GM21825 (cell line): ENCODE data around the gene NPAS2.

Source experiments
- ATAC-seq: cut with Tn5 transposase; IDR thresholded peaks from one replicate; pipeline ENCODE4 v1.9.1; 2021; ENCODE audit warnings: mild to moderate bottlenecking, moderate library complexity; ENCODE audit not compliant: unreplicated experiment

Gene NPAS2

GRCh38 chr2:100940240-100940639, 120.3 kb downstream of the NPAS2 start:
- no peak for ATAC-seq

DNA sequence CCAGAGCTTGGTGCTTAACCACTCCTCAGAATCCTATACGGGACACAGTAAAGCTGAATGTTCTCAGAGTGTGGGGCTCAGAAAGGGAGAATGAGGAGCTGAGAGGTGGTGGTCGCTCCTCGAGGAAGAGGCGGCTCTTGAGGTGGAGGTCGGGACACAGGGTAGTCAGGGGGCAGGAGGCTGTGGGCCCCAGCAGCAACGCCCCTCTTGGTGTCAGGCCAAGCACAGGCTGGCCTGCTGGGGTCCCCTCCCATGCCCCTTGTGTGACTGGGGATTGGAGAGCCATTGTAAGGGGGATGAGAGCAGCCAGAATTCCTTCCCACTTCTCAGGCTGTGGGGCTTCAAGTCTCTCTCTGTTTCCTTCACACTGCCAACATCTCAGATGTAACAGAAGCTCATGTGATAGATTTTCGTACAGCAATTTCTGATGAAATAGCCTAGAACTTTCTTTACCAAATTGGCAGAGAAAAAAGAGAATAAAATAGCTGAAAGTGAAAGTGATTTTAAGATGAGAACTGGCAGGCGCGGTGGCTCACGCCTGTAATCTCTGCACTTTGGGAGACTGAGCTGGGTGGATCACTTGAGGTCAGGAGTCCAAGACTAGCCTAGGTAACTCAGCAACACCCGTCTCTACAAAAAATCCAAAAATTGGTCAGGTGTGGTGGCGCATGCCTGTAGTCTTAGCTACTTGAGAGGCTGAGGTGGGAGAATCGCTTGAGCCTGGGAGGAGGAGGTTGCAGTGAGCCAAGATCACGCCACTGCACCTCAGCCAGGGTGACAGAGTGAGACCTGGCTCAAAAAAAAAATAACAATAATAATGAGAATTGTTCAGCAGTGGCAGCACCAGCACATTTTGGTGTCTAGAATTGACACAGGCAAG, 121.1 kb downstream of the NPAS2 start:
- no peak for ATAC-seq

DNA sequence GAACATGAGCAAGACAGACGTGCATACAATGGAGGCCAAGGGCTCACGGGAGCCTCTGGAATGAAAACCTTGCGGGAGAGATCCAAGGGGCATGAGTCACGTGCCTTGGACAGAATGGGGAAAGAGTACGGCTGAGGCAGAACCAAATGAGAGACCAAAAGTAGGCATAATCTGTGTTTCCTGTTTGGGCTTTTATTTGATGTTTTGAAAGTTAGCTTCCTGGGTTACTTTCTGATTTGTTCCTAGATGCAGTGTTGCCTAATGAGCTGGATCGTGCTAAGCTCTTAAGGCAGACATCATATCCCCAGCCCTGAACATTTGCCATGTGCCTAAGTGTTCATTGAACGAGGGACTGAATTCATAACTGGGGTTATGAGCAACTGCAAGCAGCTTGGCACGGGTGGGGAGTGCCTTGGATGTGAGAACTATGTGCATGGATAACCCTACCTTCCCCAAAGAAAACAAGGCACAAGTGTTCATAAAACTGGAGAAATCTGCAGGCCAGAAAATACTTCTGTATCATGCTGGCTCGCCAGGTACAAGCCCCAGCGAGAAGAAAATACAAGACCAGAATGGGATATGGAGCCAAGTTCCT, 121.8 kb downstream of the NPAS2 start:
- no peak for ATAC-seq

- no peak for ATAC-seq
These were observed 124.9 kb downstream of the NPAS2 start for GRCh38 chr2:100944617-100945432.

- ATAC-seq, result no peak
These were observed 125.4 kb downstream of the NPAS2 start for GRCh38 chr2:100945433-100945740.

DNA sequence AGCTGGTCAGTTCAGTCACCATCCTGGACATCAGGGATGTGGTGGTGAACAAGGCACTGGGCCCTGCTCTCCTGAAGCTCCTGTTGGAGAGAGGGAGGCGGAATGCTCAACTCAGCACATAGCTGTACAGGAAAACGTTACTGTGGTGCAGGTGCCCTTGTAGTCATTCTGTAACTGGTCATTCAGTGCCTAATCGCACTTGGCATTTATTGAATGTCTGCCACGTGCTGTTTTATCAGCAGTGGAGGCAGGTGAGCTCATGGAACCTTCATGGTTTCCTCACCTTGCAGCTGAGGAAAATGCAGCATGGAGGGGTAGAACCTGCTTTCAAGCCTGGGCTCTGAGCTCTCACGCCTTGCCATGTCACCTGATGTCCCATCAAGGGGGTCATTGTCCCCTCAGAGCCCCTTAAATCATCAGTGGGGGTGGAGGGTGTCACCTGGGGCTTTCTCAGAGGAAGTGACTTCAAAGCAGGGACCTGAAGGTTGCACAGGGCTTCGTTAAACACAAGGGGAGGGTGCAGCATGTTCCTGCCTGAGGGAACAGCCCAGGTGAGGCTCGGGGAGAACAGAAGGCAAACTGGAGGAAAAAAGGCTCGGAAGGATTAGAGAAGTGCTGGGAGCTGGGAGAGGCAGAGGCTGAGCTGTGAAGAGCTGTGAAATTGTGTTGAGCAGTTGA, 126.1 kb downstream of the NPAS2 start:
- ATAC-seq, result no peak

GRCh38 chr2:100948942-100949811, 129.2 kb downstream of the NPAS2 start:
- no peak for ATAC-seq

GRCh38 chr2:100952512-100952911, 132.6 kb downstream of the NPAS2 start:
- ATAC-seq, result no peak

DNA sequence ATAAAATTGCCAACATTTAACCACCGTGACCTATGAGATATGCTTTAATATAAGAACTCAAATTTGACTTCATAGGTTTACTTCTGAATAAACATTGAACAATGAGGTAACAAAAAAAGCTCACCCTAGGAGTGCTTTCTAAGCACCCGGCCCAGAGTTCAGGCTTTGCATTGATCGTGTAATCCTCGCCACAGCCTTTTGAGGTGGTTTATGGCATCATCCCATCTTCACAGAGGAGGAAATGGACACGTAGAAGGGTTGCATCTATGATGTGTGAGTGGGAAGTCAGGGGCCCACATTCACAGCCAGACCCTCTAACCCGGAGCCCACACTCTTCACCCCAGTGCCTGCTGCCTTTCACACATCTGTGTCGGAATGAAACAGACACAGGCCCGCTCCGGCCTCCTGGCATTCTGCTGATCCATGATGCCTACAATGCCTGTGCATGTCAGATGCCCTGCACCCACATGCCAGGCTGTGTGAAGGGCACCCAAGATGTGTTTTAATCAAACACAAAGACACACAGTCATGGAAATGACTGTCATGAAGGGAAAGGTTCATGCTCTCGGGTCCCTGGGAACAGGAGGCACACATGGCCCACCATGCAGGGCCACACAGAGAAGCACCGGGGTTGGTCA, 133.6 kb downstream of the NPAS2 start:
- ATAC-seq, result no peak

DNA sequence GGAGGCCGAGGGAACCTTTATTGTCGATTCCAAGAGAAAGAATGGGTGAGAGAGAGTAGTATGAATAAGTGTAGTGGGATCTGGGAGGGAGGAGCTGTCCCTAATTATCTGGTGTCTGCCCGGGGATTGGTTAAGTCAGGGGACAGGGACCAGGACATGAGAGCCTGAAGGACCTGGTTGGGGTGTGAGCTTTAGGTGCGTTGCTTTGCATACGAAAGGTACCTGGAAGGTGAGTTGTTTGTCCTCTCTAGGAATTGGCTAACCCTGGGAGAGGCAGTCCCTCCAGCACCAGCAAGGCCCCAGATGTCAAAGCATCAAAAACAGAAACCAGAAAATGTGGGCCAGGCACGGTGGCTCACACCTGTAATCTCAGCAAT, 134.1 kb downstream of the NPAS2 start:
- ATAC-seq, result no peak

DNA sequence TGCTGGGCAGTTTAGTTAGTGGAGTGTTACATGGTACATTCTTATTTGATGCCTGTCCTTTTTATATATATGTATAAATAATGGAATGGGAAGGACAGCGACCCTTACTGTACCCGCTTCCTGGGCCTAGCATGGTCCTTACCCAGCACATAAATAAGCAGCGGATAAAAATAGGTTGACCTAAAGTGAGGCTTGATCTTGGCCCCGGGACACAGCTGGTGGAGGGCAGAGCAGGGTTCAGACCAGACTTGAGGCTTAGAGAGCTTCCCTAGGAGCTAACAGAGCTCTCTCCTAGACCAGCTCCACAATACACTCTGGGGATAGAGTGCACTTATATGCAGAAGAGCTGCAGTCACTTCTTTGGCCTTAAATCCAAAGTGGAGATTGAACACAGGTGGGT, 135.3 kb downstream of the NPAS2 start:
- no peak for ATAC-seq

GRCh38 chr2:100956081-100956480, 136.1 kb downstream of the NPAS2 start:
- no peak for ATAC-seq

- no peak for ATAC-seq
These were observed 138.2 kb downstream of the NPAS2 start for GRCh38 chr2:100957996-100958653.

DNA sequence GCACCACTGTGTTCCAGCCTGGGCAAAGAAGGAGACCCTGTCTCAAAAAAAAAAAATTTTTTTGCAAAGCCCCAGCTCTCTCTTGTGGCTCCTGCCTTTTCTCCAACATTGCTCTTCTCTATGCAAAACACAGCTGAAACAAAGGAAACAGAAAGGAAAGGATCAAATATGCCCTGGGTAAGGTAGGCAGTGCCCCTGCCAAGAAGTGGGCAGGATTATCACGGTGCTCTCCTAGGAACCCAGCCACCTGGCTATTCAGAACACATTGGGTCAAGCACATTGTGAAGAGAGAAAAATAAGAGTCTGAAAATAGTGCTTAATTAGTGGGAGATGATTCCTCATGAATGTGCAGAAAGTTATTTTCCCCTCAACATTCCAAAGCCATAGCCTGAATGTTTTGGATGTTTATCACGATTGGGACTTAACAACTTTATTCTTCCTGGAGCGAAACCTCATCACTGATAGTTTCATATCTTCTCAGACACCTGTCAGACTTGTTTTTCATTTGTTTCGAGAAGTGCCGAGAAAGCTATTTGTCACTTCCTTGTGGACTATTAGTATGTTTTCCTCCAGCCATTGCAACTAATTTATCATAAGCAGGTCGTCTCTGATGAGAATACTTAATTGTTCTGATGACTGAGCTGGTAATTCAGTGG, 139.4 kb downstream of the NPAS2 start:
- ATAC-seq, result no peak

- ATAC-seq, result no peak
These were observed 140.7 kb downstream of the NPAS2 start for GRCh38 chr2:100960688-100961087.

DNA sequence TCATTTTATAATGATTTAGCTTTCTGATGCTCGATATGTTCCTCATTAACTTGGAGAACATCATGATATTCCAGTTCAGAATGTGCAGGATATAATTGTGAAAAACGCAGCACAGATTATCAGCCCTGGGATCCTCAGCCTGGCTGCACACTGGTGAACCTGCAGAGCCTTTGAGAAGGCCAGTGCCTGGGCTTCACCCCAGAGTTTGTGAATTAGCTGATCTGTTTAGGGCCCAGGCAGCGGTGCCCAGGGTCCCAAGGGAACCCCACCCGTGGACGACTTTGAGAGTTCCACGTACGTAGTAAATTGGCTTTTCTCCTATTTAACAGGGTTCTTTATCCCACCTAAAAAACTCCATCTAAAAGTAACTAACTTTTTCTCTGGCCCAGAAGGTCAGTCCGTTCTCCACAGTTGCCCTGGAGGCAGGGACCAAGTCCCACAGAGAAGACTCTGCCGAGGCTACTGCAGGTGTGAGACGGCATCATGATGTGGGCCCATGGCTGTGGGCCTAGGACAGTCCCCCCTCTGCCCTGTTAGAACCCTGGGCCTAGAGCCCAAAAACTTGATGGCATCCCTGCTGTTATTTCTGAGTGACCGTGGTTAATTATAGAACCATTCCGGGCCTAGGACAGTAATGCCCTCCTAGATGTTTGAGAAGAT, 142.6 kb downstream of the NPAS2 start:
- ATAC-seq, result no peak

GRCh38 chr2:100963026-100963375, 143.1 kb downstream of the NPAS2 start:
- ATAC-seq, result no peak

DNA sequence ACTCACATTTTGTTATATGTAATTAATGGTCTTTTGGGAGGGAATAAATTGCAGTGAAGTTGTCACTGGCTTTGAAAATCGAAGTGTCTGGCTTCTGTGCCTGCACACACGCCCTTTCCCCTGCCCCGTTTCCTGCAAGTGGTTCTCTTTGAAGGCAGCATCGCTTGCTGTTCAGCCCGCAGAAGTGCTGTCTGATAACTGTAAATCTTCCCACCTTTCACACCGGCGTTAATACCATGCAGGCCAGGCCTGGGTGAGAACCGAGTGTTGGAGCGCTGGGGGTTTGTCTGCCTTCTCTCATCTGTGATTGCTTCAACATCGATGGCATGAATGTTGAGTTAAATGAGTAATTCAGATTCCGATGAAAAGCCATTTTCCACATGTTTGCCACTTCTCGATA, 144.3 kb downstream of the NPAS2 start:
- ATAC-seq, result no peak
